Measurements from ENCODE around the gene CXCL3.
"Not testable (repeated sequence)": the region's sequence is repeated elsewhere in the genome, so short reads cannot be mapped to it uniquely, and the experiment has no call there.

The CXCL3 gene

DNA sequence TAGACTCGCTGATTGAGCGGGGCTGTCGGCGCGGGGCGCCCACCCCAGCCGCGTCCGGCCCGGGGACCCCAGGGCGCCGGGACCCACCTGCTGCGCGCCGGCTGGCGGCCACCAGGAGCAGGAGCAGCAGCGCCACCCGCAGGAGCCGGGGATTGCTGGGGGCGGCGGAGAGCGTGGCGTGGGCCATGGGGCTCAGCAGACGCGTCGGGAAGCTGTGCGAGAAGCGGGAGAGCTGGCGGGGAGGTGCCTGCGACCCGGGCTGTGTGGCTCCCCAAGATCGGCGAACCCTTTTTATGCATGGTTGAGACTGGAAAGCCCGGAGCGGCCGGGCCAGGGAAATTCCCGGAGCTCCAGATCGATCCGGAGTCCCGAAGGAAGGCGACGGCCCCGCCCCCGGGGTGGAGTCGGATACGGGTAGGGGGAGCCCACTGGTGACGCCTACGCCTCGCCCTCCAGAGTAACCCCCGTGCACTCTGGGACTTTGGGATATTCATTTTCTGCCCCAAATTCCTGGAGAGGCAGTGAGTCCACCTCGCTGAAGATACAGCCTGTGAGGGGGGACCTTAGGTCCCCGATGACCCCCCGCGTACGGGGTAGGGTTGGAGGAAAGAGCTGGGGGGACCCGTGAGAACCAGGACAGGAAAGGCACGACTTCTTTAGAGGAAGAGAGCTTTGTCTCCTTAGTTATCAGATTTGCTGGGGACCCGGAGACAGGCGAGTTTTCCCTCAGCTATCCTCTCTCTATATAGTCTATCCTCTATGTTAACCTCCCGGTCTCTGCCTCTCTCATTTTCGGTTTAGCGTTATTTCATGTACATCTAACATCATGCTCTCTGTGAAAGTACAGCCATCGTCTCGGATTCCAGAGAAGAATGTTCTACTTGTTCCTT, at the start of gene CXCL3:
Gene CXCL3 (minus strand): TSS at position 265 of the 890 bp plus-strand sequence. CDS start 78 bp downstream, at position 187.
- H3K36me3 Mint-ChIP-seq (ENCODE audit: low read depth): no peaks in the 10 kb centered on the region
- H3K27ac Mint-ChIP-seq: no peak within 1 kb of the TSS
- H3K9me3 Mint-ChIP-seq: no peaks in the 10 kb centered on the region
- H3K4me3 Mint-ChIP-seq: peak within 1 kb of the TSS; percentile 83
- peaks cover 59% of the 10 kb centered on the region for H3K27me3 Mint-ChIP-seq (ENCODE audit: low read depth)
- H3K4me1 Mint-ChIP-seq (ENCODE audit: low read depth): peaks cover 8% of the 10 kb centered on the region

DNA sequence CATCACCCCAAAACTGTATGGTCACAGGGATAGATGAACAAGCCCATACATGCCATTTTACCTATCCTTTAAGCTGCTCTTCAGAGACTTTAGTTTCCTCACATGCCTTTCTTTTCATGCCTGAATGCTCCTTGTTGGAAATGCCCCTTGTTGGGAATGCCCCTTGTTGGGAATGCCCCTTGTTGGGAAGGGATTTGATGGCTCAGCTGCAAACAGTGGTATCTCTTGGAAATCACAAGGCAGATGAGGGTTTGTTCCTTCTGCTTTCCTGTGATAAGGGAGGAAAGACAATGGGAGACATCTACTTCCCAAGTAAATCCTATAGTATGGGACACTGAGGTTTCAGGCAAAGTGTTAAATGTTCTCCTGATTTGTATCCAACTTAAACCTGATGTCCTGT, 49.0 kb upstream of the CXCL3 start:
- Mint-ChIP-seq H3K27ac (no peak overlapping the region), H3K4me3 (no peak overlapping the region), H3K4me1 (ENCODE audit: low read depth) (no peaks in the 10 kb centered on the region), H3K36me3 (ENCODE audit: low read depth) (no peaks in the 10 kb centered on the region), H3K9me3 (no peaks in the 10 kb centered on the region), H3K27me3 (ENCODE audit: low read depth) (peaks cover 3% of the 10 kb centered on the region)

DNA sequence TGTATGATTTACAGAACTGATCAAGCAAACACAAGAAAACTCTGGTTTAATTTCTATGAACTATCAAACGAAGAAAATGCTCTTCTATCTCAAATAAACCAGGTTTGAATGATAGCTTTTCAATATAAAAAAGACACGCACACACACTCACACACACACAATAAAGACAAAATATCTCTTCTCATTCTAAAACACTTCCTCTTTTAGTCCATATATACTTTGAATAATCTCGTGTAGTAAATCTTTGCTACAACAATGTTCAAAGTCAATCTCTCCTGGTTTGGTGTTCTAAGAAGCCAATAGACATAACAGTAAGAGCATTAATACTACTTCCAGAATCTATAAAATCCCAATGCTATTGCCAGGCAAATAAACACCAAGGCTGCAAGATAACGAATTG, 47.2 kb upstream of the CXCL3 start:
- Mint-ChIP-seq H3K36me3 (ENCODE audit: low read depth) (no peaks in the 10 kb centered on the region), H3K27ac (no peak overlapping the region), H3K4me1 (ENCODE audit: low read depth) (no peaks in the 10 kb centered on the region), H3K9me3 (no peaks in the 10 kb centered on the region), H3K27me3 (ENCODE audit: low read depth) (peaks cover 3% of the 10 kb centered on the region), H3K4me3 (no peak overlapping the region)

DNA sequence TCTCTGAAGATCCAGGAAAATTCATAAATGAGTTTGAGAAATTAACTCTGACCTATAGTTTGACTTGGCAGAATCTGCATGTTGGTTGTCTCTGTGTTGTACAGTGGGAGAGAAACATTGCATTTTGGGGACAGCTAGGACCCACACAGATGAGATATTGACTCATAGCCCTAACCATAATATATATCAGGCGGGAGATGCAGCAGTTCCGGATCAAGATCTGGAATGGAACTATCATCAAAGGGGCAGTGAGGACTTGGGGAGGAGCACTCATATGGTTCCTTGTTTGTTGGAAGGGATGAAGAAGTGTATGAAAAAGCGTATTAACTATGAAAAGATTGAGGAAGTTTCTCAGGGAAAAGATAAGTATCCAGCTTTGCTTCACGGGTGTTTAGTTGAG, 46.5 kb upstream of the CXCL3 start:
- Mint-ChIP-seq H3K4me1 (ENCODE audit: low read depth) (no peaks in the 10 kb centered on the region), H3K36me3 (ENCODE audit: low read depth) (no peaks in the 10 kb centered on the region), H3K4me3 (no peak overlapping the region), H3K9me3 (no peaks in the 10 kb centered on the region), H3K27me3 (ENCODE audit: low read depth) (peaks cover 3% of the 10 kb centered on the region), H3K27ac (no peak overlapping the region)

DNA sequence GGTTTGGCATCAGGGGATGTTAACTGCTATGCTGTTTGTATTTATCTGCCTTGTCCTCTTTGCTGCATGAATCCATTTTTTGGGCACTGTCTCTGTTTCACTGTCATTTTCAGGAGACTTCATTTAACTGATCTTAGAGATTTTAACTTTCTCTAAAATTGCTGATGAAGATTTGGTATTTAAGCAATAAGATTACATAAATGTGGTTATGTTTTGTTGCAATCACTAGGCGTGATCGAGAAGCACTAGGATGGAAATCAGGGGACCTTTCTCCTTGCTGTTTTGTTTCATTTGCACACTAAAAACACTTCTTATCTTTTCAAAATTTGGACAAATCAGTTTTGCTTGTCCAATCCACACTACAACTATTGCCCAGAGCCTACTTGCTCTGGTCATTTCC, 45.1 kb upstream of the CXCL3 start:
- peaks cover 3% of the 10 kb centered on the region for H3K27me3 Mint-ChIP-seq (ENCODE audit: low read depth)
- no peak overlapping the region for H3K27ac Mint-ChIP-seq
- H3K9me3 Mint-ChIP-seq: no peaks in the 10 kb centered on the region
- no peak overlapping the region for H3K4me3 Mint-ChIP-seq
- H3K36me3 Mint-ChIP-seq (ENCODE audit: low read depth): no peaks in the 10 kb centered on the region
- no peaks in the 10 kb centered on the region for H3K4me1 Mint-ChIP-seq (ENCODE audit: low read depth)

DNA sequence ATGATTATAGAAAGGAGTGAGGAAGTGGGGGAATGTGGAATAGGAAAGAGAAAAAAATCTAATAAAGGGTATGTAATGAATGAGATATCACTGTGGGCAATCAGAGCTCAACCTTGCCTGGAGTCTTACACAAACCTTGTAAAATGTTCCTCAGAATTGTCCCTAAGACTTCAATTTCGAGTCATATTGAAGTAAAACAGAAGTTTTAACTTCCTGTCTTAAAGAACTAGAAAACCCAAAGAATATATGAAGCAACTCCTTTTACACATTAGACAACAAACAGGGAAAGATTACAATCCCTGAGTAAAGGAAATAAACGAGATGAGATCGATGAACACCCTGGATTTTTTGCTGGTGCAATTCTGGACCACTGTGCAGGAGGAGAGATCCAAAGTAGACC, 42.5 kb upstream of the CXCL3 start:
- H3K36me3 Mint-ChIP-seq (ENCODE audit: low read depth): no peaks in the 10 kb centered on the region
- H3K27me3 Mint-ChIP-seq (ENCODE audit: low read depth): peaks cover 7% of the 10 kb centered on the region
- H3K9me3 Mint-ChIP-seq: no peaks in the 10 kb centered on the region

DNA sequence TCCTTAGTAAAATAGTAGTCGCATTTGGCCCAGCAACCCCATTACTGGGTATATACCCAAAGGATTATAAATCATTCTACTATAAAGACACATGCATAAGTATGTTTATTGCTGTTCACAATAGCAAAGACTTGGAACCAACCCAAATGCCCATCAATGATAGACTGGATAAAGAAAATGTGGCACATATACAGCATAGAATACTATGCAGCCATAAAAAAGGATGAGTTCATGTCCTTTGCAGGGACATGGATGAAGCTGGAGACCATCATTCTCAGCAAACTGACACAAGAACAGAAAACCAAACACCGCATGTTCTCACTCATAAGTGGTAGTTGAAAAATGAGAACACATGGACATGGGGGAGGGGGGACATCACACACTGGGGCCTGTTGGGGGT, 41.9 kb upstream of the CXCL3 start:
- H3K36me3 Mint-ChIP-seq (ENCODE audit: low read depth); H3K4me1 Mint-ChIP-seq (ENCODE audit: low read depth); H3K27me3 Mint-ChIP-seq (ENCODE audit: low read depth); H3K27ac Mint-ChIP-seq; H3K9me3 Mint-ChIP-seq; H3K4me3 Mint-ChIP-seq: not testable (repeated sequence)

More for the DNA sequence above, 42.5 kb upstream of the CXCL3 start:
- no peak overlapping the region for H3K27ac Mint-ChIP-seq
- no peaks in the 10 kb centered on the region for H3K4me1 Mint-ChIP-seq (ENCODE audit: low read depth)
- H3K4me3 Mint-ChIP-seq: no peak overlapping the region

DNA sequence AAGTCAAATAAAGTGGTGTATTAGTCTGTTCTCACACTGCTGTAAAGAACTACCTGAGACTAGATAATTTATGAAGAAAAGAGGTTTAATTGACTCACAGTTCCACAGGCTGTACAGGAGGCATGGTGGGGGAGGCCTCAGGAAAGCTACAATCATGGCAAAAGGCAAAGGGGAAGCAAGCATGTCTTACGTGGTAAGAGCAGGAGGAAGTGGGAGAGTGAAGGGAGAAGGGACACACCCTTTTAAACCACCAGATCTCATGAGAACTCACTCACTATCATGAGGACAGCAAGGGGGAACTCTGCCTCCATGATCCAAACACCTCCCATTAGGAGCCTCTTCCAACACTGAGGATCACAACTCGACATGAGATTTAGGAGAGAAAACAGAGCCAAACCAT, 40.5 kb upstream of the CXCL3 start:
- H3K4me3 Mint-ChIP-seq; H3K27me3 Mint-ChIP-seq (ENCODE audit: low read depth); H3K36me3 Mint-ChIP-seq (ENCODE audit: low read depth); H3K27ac Mint-ChIP-seq; H3K4me1 Mint-ChIP-seq (ENCODE audit: low read depth); H3K9me3 Mint-ChIP-seq: not testable (repeated sequence)

DNA sequence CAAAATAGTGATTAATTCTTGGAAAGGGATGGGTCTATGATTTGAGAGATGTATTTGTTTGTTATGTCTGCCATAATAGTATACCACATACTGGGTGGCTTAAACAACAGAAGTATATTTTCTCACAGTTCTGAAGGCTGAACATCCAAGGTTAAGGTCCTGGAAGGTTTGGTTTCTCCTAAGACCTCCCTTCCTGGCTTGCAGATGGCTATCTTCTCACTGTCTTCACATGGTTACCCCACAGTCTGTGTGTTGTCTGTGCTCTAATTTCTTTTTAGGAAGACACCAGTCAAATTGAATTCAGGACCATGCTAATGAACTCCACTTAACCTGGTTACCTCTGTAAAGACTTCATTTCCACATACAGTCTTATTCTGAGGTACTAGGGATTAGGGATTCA, 34.9 kb upstream of the CXCL3 start:
- H3K27ac Mint-ChIP-seq: no peak overlapping the region
- H3K9me3 Mint-ChIP-seq: no peaks in the 10 kb centered on the region
- H3K4me3 Mint-ChIP-seq: no peak overlapping the region
- no peaks in the 10 kb centered on the region for H3K36me3 Mint-ChIP-seq (ENCODE audit: low read depth)
- no peaks in the 10 kb centered on the region for H3K4me1 Mint-ChIP-seq (ENCODE audit: low read depth)
- peaks cover 4% of the 10 kb centered on the region for H3K27me3 Mint-ChIP-seq (ENCODE audit: low read depth)

DNA sequence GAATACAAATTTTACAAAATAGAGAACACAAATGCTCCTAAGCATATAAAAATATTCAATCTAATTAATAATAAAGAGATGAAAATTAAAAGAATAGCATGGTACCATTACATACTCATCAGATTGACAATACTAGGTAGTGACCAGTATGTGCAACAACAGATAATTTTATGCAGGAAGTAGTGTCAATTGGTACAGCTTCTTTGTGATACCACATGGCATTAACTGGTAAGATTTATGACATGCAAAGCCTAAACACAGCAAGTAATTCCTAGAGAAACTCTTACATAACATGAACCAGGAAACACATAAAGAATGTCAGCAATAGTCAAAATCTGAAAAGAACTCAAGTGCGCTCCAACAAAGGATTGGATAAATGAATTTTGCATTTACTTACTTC, 34.2 kb upstream of the CXCL3 start:
- Mint-ChIP-seq H3K4me1 (ENCODE audit: low read depth) (no peaks in the 10 kb centered on the region), H3K27me3 (ENCODE audit: low read depth) (peaks cover 2% of the 10 kb centered on the region), H3K36me3 (ENCODE audit: low read depth) (no peaks in the 10 kb centered on the region), H3K27ac (no peak overlapping the region), H3K9me3 (no peaks in the 10 kb centered on the region), H3K4me3 (no peak overlapping the region)

DNA sequence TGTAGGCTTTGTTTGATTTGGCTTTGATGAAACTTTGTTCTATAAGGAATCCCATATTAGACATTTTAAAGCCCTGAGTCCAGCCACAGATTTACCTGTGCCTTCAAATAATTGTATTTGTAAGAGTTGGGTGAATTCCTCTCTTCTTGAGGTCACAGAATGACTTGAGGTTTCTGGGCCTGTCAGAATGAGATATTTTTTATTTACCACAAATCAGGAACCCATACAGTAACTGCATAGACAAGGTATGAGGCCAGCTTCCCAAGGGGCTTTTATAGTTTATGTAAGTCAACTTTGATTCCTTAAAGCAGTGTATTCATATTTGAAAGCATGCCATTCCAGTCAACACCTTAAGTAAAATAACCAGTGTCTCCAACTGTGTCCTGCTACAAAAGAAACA, 29.1 kb upstream of the CXCL3 start:
- Mint-ChIP-seq H3K27me3 (ENCODE audit: low read depth) (no peaks in the 10 kb centered on the region), H3K4me3 (no peak overlapping the region)

DNA sequence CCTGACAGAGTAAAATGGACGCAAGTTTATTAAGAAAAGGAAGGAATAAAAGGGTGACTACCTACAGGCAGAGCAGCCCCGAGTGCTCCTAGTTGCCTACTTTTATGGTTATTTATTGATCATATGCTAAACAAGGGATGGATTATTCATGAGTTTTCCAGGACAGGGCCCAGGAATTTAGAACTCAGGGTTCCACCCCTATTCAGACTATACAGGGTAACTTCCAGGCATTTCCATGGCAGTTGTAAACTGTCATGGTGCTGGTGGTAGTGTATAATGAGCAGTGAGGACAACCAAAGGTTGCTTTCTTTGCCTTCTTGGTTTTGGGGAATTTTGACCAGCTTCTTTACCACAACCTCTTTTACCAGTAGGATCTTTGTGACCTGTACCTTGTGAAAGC, 27.7 kb upstream of the CXCL3 start:
- Mint-ChIP-seq H3K27me3 (ENCODE audit: low read depth) (no peaks in the 10 kb centered on the region), H3K27ac (no peak overlapping the region), H3K4me1 (ENCODE audit: low read depth) (no peaks in the 10 kb centered on the region)

More for the DNA sequence above, 29.1 kb upstream of the CXCL3 start:
- H3K27ac Mint-ChIP-seq: no peak overlapping the region
- H3K9me3 Mint-ChIP-seq: no peaks in the 10 kb centered on the region
- no peaks in the 10 kb centered on the region for H3K36me3 Mint-ChIP-seq (ENCODE audit: low read depth)
- H3K4me1 Mint-ChIP-seq (ENCODE audit: low read depth): no peaks in the 10 kb centered on the region

DNA sequence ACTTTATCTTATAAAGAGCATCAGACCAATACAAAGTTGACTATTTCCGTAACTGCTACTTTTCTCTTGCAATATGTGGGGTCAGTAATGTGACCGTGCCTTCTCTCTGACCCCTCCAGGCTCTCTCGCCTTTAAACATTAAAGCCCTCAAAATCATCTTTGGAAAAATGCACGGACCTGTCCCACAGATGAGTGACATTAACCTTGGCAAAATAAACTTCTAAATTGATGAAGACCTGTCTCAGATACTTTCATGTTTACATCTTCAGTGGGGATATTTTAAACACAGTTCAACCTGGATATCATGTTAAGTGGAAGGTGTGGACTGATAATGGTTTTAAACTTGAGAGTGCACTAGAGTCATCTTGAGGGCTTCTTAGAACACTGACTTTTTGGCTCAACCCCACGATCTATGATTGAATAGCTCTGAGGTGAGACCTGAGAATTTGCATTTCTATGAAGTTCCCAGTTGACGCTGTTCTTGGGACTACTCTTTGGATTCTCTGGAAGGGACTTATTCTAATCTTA, 26.7 kb upstream of the CXCL3 start:
- H3K4me1 Mint-ChIP-seq (ENCODE audit: low read depth): no peaks in the 10 kb centered on the region
- no peaks in the 10 kb centered on the region for H3K36me3 Mint-ChIP-seq (ENCODE audit: low read depth)
- no peak overlapping the region for H3K4me3 Mint-ChIP-seq
- H3K27ac Mint-ChIP-seq: no peak overlapping the region
- H3K9me3 Mint-ChIP-seq: no peaks in the 10 kb centered on the region
- no peaks in the 10 kb centered on the region for H3K27me3 Mint-ChIP-seq (ENCODE audit: low read depth)

More for the DNA sequence above, 27.7 kb upstream of the CXCL3 start:
- no peaks in the 10 kb centered on the region for H3K36me3 Mint-ChIP-seq (ENCODE audit: low read depth)
- H3K4me3 Mint-ChIP-seq: no peak overlapping the region
- no peaks in the 10 kb centered on the region for H3K9me3 Mint-ChIP-seq

DNA sequence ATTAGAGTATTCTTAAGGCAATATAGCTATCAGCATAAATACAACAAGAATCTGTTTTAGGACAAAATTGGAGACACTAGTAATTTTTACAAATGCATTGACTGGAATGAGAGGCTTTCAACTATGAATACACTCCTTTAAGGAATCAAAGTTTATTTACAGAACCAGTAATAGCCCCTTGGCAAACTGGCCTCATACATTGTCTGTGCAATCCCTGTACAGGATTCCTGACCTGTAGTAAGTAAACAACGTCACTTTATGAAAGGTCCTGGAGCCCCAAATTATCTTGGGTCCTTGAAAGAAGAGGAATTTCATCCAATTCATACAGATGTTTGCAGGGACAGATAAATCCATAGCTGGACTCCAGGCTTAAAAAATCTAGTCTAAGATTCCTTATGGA, 25.4 kb upstream of the CXCL3 start:
- Mint-ChIP-seq H3K27me3 (ENCODE audit: low read depth) (no peaks in the 10 kb centered on the region), H3K9me3 (no peaks in the 10 kb centered on the region), H3K4me1 (ENCODE audit: low read depth) (no peaks in the 10 kb centered on the region), H3K36me3 (ENCODE audit: low read depth) (no peaks in the 10 kb centered on the region), H3K27ac (no peak overlapping the region), H3K4me3 (no peak overlapping the region)

DNA sequence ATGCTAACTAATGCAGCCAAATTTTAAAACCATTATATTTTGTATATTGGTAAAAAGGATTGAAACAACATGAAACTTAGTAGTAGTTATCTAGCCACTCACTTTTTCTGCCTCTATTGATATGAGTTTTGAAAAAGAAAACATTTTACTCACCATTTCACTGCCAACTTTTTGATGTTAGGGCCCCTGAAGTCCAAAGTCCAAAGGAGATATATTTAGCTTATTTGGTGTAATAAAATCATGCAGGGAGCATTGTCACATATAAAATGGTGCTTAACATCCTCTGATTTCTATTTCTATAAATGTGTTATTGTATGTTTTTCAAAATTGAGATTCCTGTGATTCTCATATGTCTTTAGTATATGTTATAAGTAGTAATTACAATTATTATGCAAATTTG, 24.5 kb upstream of the CXCL3 start:
- no peaks in the 10 kb centered on the region for H3K27me3 Mint-ChIP-seq (ENCODE audit: low read depth)
- H3K9me3 Mint-ChIP-seq: no peaks in the 10 kb centered on the region
- no peaks in the 10 kb centered on the region for H3K36me3 Mint-ChIP-seq (ENCODE audit: low read depth)
- H3K4me1 Mint-ChIP-seq (ENCODE audit: low read depth): no peaks in the 10 kb centered on the region
- H3K27ac Mint-ChIP-seq: no peak overlapping the region
- H3K4me3 Mint-ChIP-seq: no peak overlapping the region
